AG08395 (cell line): ENCODE measurements around the gene STRA6.
A peak's percentile ranks its signal among the peaks of the same experiment; 100 is the strongest.
"Not testable (repeated sequence)": the region's sequence is repeated elsewhere in the genome, so short reads cannot be mapped to it uniquely, and the experiment has no call there.

Experiments
- DNase-seq: peaks from one replicate; pipeline ENCODE4 v3.0.0; 2012; ENCODE audit warnings: mixed read lengths, low spot score

STRA6 gene

GRCh38 chr15:74179983-74180880, 22.4 kb downstream of the STRA6 start:
- peak; percentile 66 for DNase-seq

DNA sequence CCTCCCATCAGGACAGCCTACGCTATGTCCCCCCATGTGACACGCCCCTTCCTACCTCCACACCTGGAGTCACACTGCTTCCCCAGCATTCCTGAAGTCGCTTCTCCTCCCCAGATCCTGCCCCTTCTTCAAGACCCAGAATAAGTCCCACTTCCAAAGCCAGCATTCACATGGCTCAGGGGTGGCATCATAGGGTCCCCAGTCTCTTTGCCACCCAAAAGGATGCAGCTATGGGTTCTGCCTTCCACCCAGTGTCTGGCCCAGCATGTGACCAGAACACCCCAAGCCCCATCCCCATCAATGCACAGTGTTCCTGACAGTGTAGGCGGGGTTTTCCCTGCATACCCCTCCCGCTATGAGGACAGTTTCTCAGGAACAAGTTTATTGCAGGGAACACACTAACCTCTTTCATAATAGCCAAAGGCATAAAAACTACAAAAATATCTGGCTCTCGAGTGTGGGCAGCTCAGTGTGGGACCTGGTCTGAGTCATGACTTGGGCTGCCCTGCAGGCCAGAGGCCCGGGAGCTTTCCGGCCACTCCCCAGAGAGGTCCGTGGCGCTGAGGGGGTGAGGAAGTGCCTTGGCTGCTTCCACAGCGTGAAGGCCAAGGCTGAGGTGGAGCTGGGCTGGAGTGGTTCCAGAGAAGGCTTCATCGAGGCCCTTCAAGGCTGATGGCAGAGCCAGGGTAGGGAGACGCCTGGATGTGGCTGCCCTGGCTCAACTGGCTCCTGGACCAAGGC, 23.3 kb downstream of the STRA6 start:
- peak; percentile 97 for DNase-seq

- no peak for DNase-seq
Observed at GRCh38 chr15:74178326-74179100, 24.1 kb downstream of the STRA6 start.

- no peak for DNase-seq
Observed at GRCh38 chr15:74176262-74177214, 26.0 kb downstream of the STRA6 start.

GRCh38 chr15:74175271-74176191, 27.1 kb downstream of the STRA6 start:
- no peak for DNase-seq

DNA sequence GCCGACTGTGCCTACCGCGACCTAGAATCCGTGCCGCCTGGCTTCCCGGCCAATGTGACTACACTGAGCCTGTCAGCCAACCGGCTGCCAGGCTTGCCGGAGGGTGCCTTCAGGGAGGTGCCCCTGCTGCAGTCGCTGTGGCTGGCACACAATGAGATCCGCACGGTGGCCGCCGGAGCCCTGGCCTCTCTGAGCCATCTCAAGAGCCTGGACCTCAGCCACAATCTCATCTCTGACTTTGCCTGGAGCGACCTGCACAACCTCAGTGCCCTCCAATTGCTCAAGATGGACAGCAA, 27.7 kb downstream of the STRA6 start:
- no peak for DNase-seq

DNA sequence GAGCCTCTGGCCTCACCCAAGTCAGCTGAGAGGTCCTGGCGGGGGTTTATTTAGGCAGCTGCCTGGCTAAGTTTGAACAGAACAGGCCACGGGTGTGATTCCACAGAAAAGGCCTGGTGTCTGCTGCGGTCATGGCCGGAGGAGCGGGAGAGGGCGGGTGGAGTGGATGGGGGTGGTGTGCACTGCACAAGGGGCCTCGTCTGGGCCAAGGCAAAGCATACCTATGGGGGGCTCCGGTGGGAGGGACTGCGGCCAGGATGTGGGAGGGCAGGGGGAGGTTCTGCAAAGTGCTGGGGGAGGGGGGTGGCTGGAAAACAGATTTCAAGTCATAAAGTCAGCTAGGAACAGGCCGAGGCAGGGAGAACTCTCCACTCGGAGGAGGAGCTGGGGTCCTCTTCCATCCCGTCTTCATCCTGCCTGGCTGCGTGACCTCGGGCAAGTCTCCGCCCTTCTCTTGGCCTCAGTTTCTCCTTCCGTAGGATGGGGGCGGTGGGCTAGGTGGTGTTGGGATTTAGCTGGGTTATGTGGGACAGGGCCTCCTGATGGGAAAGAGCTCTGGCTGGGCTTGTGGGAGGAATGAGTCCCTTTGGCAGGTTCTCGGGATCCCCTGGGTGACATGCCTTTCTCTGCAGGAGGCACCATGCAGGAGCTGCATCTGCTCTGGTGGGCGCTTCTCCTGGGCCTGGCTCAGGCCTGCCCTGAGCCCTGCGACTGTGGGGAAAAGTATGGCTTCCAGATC, 28.2 kb downstream of the STRA6 start:
- DNase-seq, result peak; percentile 43

DNA sequence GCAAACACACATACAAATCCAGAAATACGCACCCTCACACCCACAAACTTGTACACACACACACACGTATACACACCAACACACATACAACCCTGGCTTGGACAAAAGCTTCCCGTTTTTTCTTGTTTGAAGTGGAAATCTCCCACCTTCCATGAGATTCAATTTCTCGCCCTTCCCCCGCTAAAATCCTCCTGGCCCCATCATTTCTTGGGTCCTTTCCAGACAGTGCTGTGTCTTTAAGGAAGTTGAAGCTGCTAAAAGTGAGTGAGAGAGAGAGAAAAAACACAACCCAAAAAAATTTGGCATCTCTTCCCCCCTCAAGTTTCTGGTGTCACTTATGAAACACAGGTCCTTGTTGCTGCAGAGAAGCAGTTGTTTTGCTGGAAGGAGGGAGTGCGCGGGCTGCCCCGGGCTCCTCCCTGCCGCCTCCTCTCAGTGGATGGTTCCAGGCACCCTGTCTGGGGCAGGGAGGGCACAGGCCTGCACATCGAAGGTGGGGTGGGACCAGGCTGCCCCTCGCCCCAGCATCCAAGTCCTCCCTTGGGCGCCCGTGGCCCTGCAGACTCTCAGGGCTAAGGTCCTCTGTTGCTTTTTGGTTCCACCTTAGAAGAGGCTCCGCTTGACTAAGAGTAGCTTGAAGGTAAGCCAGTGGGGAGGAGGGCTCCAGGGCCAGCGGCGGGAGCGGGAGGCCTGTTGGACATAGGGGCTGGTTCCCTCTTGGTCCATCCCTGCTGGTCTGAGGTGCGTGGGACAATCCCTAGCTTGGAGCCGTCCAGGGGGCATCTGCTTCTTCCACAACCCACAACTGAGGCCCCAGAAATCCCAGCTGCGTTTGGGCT, 29.0 kb downstream of the STRA6 start, which contains the start of gene ISLR:
Gene ISLR (plus strand): TSS at position 331 of the 839 bp plus-strand sequence. CDS start 1,149 bp downstream, outside the sequence.
- DNase-seq, result peak; percentile 78

DNA sequence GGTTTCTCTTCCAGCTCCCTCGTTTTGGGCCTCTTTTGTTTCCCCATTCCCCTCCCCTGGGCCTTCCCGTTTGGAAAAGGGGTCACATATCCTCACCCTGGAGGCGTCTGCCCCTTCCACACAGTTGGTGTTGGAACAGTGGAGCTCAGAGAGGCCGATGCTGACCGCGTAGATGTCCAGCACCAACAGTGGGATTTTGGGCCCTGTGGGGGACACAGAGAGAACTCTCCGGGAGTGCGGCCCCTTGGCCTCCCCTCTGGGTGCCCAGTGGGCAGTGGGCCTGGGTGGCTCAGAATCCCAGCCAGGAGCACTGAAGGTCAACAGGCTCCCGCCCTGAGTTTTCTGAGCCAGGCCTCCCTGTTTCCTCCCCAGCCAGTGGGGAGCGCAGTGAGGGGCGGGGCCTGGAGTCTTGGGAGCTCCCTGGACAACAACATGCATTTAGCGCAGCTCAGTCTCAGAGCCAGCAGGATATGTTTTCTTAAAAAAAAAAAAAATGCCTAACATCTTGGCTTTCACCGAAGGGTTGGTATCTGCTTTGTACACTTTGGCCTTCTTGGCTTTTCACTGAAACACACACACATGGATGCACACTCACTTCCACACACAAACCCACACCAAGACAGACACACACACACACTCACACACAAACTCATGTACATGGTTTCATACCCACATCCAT, 29.7 kb downstream of the STRA6 start:
- peak; percentile 87 for DNase-seq

- no peak for DNase-seq
Observed at GRCh38 chr15:74171965-74172541, 30.5 kb downstream of the STRA6 start.

- DNase-seq, result no peak
Observed at GRCh38 chr15:74170875-74171578, 31.6 kb downstream of the STRA6 start.

- DNase-seq, result no peak
Observed at GRCh38 chr15:74170071-74170844, 32.3 kb downstream of the STRA6 start.

DNA sequence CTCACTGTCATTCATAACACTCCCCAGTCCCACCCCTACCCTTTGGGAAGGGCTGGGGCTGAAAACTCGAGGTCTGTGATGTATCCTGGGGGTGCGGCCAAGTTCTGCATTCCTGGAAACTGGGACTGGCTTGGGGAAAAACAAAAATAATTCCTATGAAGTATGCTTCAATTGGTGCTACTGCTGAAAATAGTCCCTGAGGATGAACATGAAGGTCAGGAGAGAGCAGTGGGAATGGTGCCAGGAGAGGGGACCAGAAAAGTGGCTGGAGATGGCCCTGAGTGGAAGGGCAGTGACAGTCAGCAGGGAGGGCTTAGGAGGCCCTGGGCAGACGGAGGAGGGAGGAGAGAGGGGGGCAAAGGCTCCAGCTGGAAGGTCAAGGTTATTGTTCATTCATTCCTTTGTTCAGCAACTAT, 33.9 kb downstream of the STRA6 start:
- no peak for DNase-seq

- DNase-seq, result no peak
Observed at GRCh38 chr15:74167891-74168331, 34.7 kb downstream of the STRA6 start.

GRCh38 chr15:74165461-74165860, 37.1 kb downstream of the STRA6 start:
- DNase-seq, result no peak

GRCh38 chr15:74162195-74162536, 40.4 kb downstream of the STRA6 start:
- not testable (repeated sequence) for DNase-seq
